HG02623 (cell line): Measurements from ENCODE around the gene ZBTB48.

Source experiments
- ATAC-seq: cut with Tn5 transposase; IDR thresholded peaks from one replicate; pipeline ENCODE4 v1.9.1; 2021; ENCODE audit warnings: moderate library complexity; ENCODE audit not compliant: unreplicated experiment

The ZBTB48 gene

GRCh38 chr1:6572653-6573383 lies 7.0 kb upstream of the ZBTB48 start:
- no peak for ATAC-seq

DNA sequence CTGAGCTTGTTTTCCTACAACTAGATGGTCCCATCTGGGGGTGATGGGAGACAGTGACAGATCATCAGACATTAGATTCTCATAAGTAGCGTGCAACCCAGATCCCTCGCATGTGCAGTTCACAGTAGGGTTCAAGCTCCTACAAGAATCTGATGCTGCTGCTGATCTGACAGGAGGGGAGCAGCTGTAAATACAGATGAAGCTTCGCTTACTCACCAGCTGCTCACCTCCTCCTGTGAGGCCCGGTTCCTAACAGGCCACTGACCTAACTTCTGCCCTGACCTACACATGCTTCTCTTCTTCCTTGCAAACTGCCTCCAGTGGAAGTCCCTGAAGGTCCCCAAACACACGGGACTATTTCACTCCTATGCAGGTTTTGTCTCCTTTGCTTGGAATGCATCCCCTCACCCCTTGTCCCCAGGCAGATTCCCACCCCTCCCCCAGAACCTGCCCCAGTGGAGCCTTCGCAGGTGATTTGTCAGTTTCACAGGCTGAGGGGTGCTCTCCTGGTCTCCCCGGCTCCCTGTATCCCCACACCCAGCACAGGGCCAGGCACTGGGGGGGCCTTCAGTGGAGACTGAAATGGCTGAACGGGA lies 5.7 kb upstream of the ZBTB48 start:
- no peak for ATAC-seq

- ATAC-seq: no peak
Observed at GRCh38 chr1:6574818-6575217, 5.0 kb upstream of the ZBTB48 start.

GRCh38 chr1:6577831-6578525 lies 1.8 kb upstream of the ZBTB48 start:
- ATAC-seq: no peak

GRCh38 chr1:6578624-6579373 lies 995 bp upstream of the ZBTB48 start:
- ATAC-seq: no peak

DNA sequence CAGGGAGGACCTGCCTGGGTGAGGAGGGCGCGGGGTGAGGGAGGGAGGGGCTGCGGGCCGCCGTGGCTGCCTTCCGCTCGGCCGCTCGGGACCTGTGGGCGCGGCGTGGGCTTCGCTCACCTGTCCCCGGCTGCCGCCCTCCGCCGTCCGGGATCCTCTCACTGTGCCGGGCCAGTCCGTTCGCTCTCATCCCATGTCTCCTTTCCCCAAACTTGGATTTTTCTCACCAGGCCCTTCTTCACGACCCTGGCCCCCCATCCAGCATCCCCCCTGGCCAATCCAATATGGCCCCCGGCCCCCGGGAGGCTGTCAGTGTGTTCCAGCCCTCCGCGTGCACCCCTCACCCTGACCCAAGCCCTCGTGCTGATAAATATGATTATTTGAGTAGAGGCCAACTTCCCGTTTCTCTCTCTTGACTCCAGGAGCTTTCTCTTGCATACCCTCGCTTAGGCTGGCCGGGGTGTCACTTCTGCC lies 362 bp downstream of the ZBTB48 start:
- ATAC-seq: no peak

DNA sequence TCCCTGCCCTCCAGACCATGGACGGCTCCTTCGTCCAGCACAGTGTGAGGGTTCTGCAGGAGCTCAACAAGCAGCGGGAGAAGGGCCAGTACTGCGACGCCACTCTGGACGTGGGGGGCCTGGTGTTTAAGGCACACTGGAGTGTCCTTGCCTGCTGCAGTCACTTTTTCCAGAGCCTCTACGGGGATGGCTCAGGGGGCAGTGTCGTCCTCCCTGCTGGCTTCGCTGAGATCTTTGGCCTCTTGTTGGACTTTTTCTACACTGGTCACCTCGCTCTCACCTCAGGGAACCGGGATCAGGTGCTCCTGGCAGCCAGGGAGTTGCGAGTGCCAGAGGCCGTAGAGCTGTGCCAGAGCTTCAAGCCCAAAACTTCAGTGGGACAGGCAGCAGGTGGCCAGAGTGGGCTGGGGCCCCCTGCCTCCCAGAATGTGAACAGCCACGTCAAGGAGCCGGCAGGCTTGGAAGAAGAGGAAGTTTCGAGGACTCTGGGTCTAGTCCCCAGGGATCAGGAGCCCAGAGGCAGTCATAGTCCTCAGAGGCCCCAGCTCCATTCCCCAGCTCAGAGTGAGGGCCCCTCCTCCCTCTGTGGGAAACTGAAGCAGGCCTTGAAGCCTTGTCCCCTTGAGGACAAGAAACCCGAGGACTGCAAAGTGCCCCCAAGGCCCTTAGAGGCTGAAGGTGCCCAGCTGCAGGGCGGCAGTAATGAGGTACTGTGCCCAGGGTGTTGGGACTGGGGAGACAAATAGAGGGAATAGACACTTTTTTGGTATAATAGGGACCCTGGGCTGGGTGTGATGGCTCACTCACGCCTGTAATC lies 1.0 kb downstream of the ZBTB48 start:
- ATAC-seq: no peak

DNA sequence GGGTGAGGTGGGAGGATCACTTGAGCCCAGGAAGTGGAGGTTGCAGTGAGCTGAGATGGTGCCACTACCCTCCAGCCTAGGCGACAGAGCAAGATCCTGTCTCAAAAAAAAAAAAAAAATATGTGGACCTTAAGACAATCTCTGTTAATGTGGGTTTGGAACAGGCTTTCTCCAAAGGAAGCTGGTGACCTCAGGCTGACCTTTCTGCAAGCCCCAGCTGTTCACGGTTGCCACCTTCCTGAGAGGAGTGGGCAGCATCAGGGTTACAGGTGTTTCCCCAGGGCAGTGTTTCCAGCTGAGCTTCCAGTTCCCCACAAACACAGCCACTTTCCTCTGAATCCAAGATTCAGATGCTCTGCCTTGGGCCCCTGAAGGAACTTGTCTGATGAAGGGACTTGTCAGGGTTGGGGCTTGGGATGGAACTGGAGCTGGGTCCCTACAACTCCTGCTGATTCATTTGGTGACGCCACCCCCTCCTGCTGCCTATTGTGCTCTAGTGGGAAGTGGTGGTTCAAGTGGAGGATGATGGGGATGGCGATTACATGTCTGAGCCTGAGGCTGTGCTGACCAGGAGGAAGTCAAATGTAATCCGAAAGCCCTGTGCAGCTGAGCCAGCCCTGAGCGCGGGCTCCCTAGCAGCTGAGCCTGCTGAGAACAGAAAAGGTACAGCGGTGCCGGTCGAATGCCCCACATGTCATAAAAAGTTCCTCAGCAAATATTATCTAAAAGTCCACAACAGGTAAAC lies 1.9 kb downstream of the ZBTB48 start:
- ATAC-seq: no peak

- no peak for ATAC-seq
Observed at GRCh38 chr1:6582370-6582769, 2.6 kb downstream of the ZBTB48 start.

GRCh38 chr1:6584126-6585080 lies 4.6 kb downstream of the ZBTB48 start:
- ATAC-seq: no peak

DNA sequence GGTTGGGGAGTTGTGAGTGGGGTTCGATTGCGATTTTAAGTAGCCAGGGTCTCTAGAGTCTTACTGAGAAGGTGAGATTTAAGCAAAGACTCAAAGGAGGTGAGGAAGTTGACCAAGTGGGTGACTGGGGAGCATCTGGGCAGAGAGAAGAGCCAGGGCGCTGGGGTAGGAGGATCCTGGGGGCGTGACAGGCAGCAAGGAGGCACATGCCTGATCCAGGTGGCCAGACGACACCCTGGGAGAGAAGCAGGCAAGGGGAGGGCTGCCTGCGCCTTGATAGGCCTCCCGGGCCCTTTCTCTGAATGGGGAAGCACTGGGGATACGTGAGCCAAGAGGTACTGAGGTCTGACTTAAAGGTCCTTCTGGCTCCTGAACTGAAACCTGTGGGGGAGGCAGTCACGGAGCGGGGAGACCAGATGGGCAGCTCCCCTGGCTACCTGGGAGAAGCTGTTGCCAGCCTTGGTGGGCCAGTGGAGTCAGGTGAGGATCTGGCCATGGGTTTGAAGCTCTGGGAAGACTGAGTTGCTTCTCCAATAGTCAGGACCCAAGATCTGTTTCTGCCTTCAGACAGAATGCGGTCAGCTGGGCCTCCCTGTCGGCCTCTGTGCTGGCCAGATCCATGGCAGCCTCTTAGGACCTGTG lies 5.4 kb downstream of the ZBTB48 start:
- ATAC-seq: no peak

- no peak for ATAC-seq
Observed at GRCh38 chr1:6585841-6586240, 6.0 kb downstream of the ZBTB48 start.

DNA sequence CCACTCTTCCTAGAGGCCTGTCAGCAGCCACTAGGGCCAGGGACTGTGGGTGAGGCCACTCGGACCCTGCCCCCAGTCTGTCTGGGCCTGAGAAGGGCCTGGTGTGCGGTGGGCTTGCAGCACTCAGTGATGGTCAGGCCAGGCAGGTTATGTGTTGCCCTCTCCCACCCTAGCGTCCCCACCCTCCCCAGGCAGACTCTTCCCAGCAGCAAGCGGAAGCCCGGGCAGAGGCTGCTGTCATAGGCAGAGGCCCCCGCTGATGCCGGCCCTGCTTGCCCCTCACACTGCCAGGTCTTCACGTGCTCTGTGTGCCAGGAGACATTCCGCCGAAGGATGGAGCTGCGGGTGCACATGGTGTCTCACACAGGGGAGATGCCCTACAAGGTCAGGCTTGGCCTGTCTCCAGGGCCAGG lies 6.6 kb downstream of the ZBTB48 start:
- no peak for ATAC-seq

GRCh38 chr1:6587261-6588005 lies 7.6 kb downstream of the ZBTB48 start:
- no peak for ATAC-seq

DNA sequence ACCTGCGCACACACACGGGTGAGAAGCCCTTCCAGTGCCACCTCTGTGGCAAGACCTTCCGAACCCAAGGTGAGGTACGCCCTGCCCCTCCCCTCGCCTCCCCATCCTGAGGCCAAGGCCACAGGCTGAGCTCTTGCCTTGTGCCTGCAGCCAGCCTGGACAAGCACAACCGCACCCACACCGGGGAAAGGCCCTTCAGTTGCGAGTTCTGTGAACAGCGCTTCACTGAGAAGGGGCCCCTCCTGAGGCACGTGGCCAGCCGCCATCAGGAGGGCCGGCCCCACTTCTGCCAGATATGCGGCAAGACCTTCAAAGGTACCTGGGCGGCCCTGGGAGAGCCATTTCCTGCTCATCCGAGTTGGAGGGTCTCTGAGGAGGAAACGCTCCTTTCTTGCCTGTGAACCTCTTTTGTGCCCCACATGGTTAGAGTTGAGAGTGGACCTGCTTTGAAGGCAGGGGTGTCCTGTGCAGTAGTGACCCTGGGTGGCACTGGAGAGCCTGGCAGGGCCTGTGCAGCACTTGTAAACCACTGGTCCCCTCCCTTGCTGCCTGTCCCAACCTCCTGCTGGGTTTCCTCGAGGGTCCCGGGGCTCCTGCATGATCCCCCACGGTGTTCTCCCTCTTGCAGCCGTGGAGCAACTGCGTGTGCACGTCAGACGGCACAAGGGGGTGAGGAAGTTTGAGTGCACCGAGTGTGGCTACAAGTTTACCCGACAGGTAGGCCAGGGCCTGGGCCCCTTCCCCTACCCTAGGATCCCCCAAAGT lies 8.5 kb downstream of the ZBTB48 start:
- ATAC-seq: no peak

- no peak for ATAC-seq
Observed at GRCh38 chr1:6588893-6589520, 9.2 kb downstream of the ZBTB48 start.
